Common myeloid progenitor, CD34-positive (primary cell): Measurements from ENCODE around the gene ATP9B.

ENCODE experiments used
- CTCF ChIA-PET: fragments of 350-600 bp; sonication (Branson Sonifier 250); formaldehyde crosslinking; loops from one replicate; lab custom pipeline; 2021; ENCODE audit warnings: antibody characterized with exemption; lab: Charles Lee
- POLR2A ChIA-PET: fragments of 350-600 bp; sonication (Branson Sonifier 250); formaldehyde crosslinking; loops from one replicate; lab custom pipeline; 2021; ENCODE audit warnings: antibody characterized with exemption; lab: Charles Lee
- DNase-seq, 3 donors: peaks; one replicate each; pipeline versions ENCODE4 v3.0.0 to v3.0.0-alpha.2; 2013
- H3K27ac ChIP-seq, 2 experiments: 1 replicate in 1 of 2; 2 replicates in 1 of 2; pipeline ENCODE4 v1.7.0; 2013; ENCODE audit warnings: inconsistent platforms in 2 of 2, low read length in 2 of 2, mild to moderate bottlenecking in 2 of 2, low read depth in 1 of 2, moderate library complexity in 1 of 2; ENCODE audit not compliant: severe bottlenecking in 2 of 2, insufficient read depth in 1 of 2, poor library complexity in 1 of 2
- H3K27me3 ChIP-seq, 5 experiments: replicated peaks in 2 of 5; 1 replicate in 3 of 5; 2 replicates in 2 of 5; pipeline versions ENCODE4 v1.6.1 to v1.7.0; 2013; ENCODE audit warnings: low read length in 4 of 5, mild to moderate bottlenecking in 2 of 5, moderate library complexity in 2 of 5, inconsistent platforms in 1 of 5; ENCODE audit not compliant: insufficient read depth in 5 of 5, control insufficient read depth in 4 of 5
- H3K36me3 ChIP-seq, 4 experiments: 1 replicate in 2 of 4; 2 replicates in 2 of 4; pipeline versions ENCODE4 v1.6.1 to v1.7.0; 2013; ENCODE audit warnings: low read length in 3 of 4, control low read depth in 1 of 4, mild to moderate bottlenecking in 1 of 4; ENCODE audit not compliant: control insufficient read depth in 4 of 4, insufficient read depth in 4 of 4
- H3K4me1 ChIP-seq, 4 experiments: 1 replicate in 3 of 4; 2 replicates in 1 of 4; pipeline versions ENCODE4 v1.6.1 to v1.7.1; 2013; ENCODE audit warnings: low read length in 3 of 4, mild to moderate bottlenecking in 3 of 4, control low read depth in 1 of 4, inconsistent platforms in 1 of 4, moderate library complexity in 1 of 4; ENCODE audit not compliant: control insufficient read depth in 4 of 4, insufficient read depth in 4 of 4; ENCODE audit errors: control extremely low read depth in 1 of 4
- H3K4me3 ChIP-seq, 7 experiments: 1 replicate in 4 of 7; 2 replicates in 3 of 7; pipeline versions ENCODE4 v1.5.1 to v1.7.0; 2013; ENCODE audit warnings: mild to moderate bottlenecking in 7 of 7, low read length in 6 of 7, moderate library complexity in 6 of 7, inconsistent platforms in 2 of 7, low read depth in 2 of 7, control low read depth in 1 of 7; ENCODE audit not compliant: insufficient read depth in 4 of 7, control insufficient read depth in 1 of 7; ENCODE audit errors: extremely low read depth in 1 of 7
- H3K9me3 ChIP-seq, 5 experiments: 1 replicate in 4 of 5; 2 replicates in 1 of 5; pipeline versions ENCODE4 v1.6.1 to v1.7.1; 2013; ENCODE audit warnings: low read length in 4 of 5, mild to moderate bottlenecking in 2 of 5, inconsistent platforms in 1 of 5, low read depth in 1 of 5, moderate library complexity in 1 of 5; ENCODE audit not compliant: control insufficient read depth in 4 of 5, insufficient read depth in 2 of 5; ENCODE audit errors: control extremely low read depth in 1 of 5
- WGBS: methylation state at CpG from one replicate; pipeline ENCODE4 v1.1.5; 2013; ENCODE audit not compliant: insufficient coverage; 5-methylcytosine and 5-hydroxymethylcytosine counted together

Gene ATP9B

GRCh38 chr18:79424008-79424565 lies 354.9 kb downstream of the ATP9B start:
- H3K9me3 ChIP-seq = no peaks in the 10 kb centered on the region
- no peak overlapping the region for H3K27ac ChIP-seq
- no peak for DNase-seq
- POLR2A ChIA-PET = no interaction called here
- no peak overlapping the region for H3K4me3 ChIP-seq
- H3K27me3 ChIP-seq = no peaks in the 10 kb centered on the region
- 98% methylated on average over 30 of the region's 30 CpGs for WGBS
- CTCF ChIA-PET = no interaction called here
- H3K4me1 ChIP-seq = no peaks in the 10 kb centered on the region
- peaks cover 8 to 37% (median 22%) of the 10 kb centered on the region in 4 experiments for H3K36me3 ChIP-seq

- peaks cover 0 to 8% (median 6%) of the 10 kb centered on the region in 4 experiments for H3K4me1 ChIP-seq
- ChIA-PET CTCF (interaction anchor here (0.9 to 1.1 kb wide), 2 partner anchors 18 to 43 kb away, joined by 3 to 4 read pairs; no protein-coding TSS in a partner anchor), POLR2A (no interaction called here)
- H3K9me3 ChIP-seq = no peaks in the 10 kb centered on the region
- H3K4me3 ChIP-seq = no peak overlapping the region
- 93% methylated on average over 15 of the region's 19 CpGs for WGBS
- no peaks in the 10 kb centered on the region for H3K27me3 ChIP-seq
- DNase-seq = no peak
- no peak overlapping the region for H3K27ac ChIP-seq
- peaks cover 8 to 34% (median 22%) of the 10 kb centered on the region in 4 experiments for H3K36me3 ChIP-seq
These were observed 355.8 kb downstream of the ATP9B start for GRCh38 chr18:79424880-79425568.

GRCh38 chr18:79425569-79425886 lies 356.3 kb downstream of the ATP9B start:
- Histone ChIP-seq H3K27me3 (no peaks in the 10 kb centered on the region), H3K9me3 (no peaks in the 10 kb centered on the region), H3K4me3 (no peak overlapping the region), H3K27ac (no peak overlapping the region), H3K36me3 (peaks cover 8 to 29% (median 19%) of the 10 kb centered on the region in 4 experiments), H3K4me1 (peaks cover 0 to 13% (median 8%) of the 10 kb centered on the region in 4 experiments)
- DNase-seq = no peak
- ChIA-PET POLR2A (interaction anchor here (0.6 kb wide), 1 partner anchor 267 kb away, joined by 3 read pairs; no protein-coding TSS in a partner anchor), CTCF (interaction anchor here (0.9 to 1.1 kb wide), 2 partner anchors 18 to 43 kb away, joined by 3 to 4 read pairs; no protein-coding TSS in a partner anchor)
- WGBS = 98% methylated on average over 10 of the region's 12 CpGs

GRCh38 chr18:79426376-79427300 lies 357.4 kb downstream of the ATP9B start:
- ChIA-PET CTCF (interaction anchor here (0.7 to 2.3 kb wide), 6 partner anchors 13 to 44 kb away, joined by 3 to 9 read pairs (median 4); no protein-coding TSS in a partner anchor), POLR2A (interaction anchor here (0.7 kb wide), 1 partner anchor 24 kb away, joined by 4 read pairs; no protein-coding TSS in a partner anchor)
- Histone ChIP-seq H3K9me3 (no peaks in the 10 kb centered on the region), H3K27ac (no peak overlapping the region), H3K27me3 (no peaks in the 10 kb centered on the region), H3K4me1 (peaks cover 0 to 16% (median 8%) of the 10 kb centered on the region in 4 experiments), H3K36me3 (peaks cover under 1 to 18% (median 10%) of the 10 kb centered on the region in 4 experiments), H3K4me3 (no peak overlapping the region)
- DNase-seq = no peak
- WGBS = 96% methylated on average over 37 of the region's 37 CpGs

GRCh38 chr18:79427368-79428225 lies 358.4 kb downstream of the ATP9B start:
- CTCF ChIA-PET = interaction anchor here (0.7 to 2.3 kb wide), 6 partner anchors 12 to 47 kb away, joined by 3 to 9 read pairs (median 4); no protein-coding TSS in a partner anchor
- no peak overlapping the region for H3K4me3 ChIP-seq
- WGBS = 96% methylated on average over 15 of the region's 29 CpGs
- DNase-seq = no peak
- POLR2A ChIA-PET = no interaction called here
- no peak overlapping the region for H3K27ac ChIP-seq
- no peaks in the 10 kb centered on the region for H3K9me3 ChIP-seq
- H3K4me1 ChIP-seq = peaks cover 0 to 16% (median 8%) of the 10 kb centered on the region in 4 experiments
- H3K27me3 ChIP-seq = no peaks in the 10 kb centered on the region
- peaks cover 0 to 18% (median 7%) of the 10 kb centered on the region in 4 experiments for H3K36me3 ChIP-seq
